ENCODE measurements around the gene KIF3C. TPM values are rescaled to one million over a fixed set of nuclear protein-coding genes. Genes with fewer than 3 reads are reported as not detected.

KIF3C gene
- total and polyA plus RNA-seq, 9 of the 15 experiments (the other 6 are each of a cell fraction or from before 2014, with no cell fraction given): 0.69 to 6.7 (median 3.3) TPM

GRCh38 chr2:25993049-25993448 lies 10.8 kb upstream of the KIF3C start:
- intact Hi-C loops (cut with micrococcal nuclease): loop anchor here (5.0 kb wide), 2 partner anchors 39 to 64 kb away; partner anchors contain the start of gene RAB10
- in situ Hi-C loops (cut with MboI): loop anchor here (5.0 kb wide), 1 partner anchor 154 kb away; no protein-coding TSS in a partner anchor

GRCh38 chr2:25992556-25992955 lies 10.3 kb upstream of the KIF3C start:
- peaks cover 0 to 8% of the 10 kb centered on the region in 2 experiments; a peak in 4 of 5 replicates for H3K4me1 ChIP-seq (replicated peaks in 1 of 2; ENCODE audit: control insufficient read depth in 2 of 2, insufficient read depth in 2 of 2, low read length in 2 of 2)
- no peak overlapping the region for H3K27ac ChIP-seq (ENCODE audit: extremely low read depth, low read depth, low read length)
- H3K9ac ChIP-seq (ENCODE audit: insufficient read depth in 1 of 2, low read depth in 2 of 2, low read length in 2 of 2): no peak overlapping the region
- H3K36me3 ChIP-seq (ENCODE audit: control insufficient read depth, insufficient read depth, low read length): no peaks in the 10 kb centered on the region
- WGBS (ENCODE audit: insufficient coverage, low coverage, missing lambda C conversion rate): 62% methylated on average over 8 of the region's 8 CpGs
- no peak overlapping the region for H2AFZ ChIP-seq (ENCODE audit: low read depth, low read length)
- no peak overlapping the region for H3K4me3 ChIP-seq
- ATAC-seq (no peak), DNase-seq (ENCODE audit: extremely low read depth in 1 of 4, low spot score in 3 of 4) (no peak), FAIRE-seq (peak; percentile 6)
- no peaks in the 10 kb centered on the region for H4K20me1 ChIP-seq (replicated peaks; ENCODE audit: control insufficient read depth, insufficient read depth, low read length)
- H3K79me2 ChIP-seq (ENCODE audit: control insufficient read depth, insufficient read depth, low read length): no peaks in the 10 kb centered on the region
- H3K9me1 ChIP-seq (ENCODE audit: control insufficient read depth, insufficient read depth, low read length): no peaks in the 10 kb centered on the region
- no peak overlapping the region for H3K4me2 ChIP-seq (ENCODE audit: insufficient read depth, low read length)
- H3K27me3 ChIP-seq (ENCODE audit: control insufficient read depth in 2 of 2, insufficient read depth in 2 of 2, low read length in 2 of 2): no peaks in the 10 kb centered on the region
- in situ Hi-C loops (cut with MboI): loop anchor here (5.0 kb wide), 1 partner anchor 155 kb away; no protein-coding TSS in a partner anchor
- ChIA-PET CTCF (ENCODE audit: low intra/inter-chr PET ratio) (interaction anchor here (1.7 to 3.3 kb wide), 2 partner anchors 41 to 152 kb away, joined by 7 to 44 read pairs; no protein-coding TSS in a partner anchor), POLR2A (interaction anchor here (0.6 kb wide), 1 partner anchor 644 kb away, joined by 3 read pairs; no protein-coding TSS in a partner anchor)
- H3K9me3 ChIP-seq (replicated peaks; ENCODE audit: control insufficient read depth, insufficient read depth, low read depth, low read length): no peaks in the 10 kb centered on the region
- intact Hi-C loops (cut with micrococcal nuclease): loop anchor here (5.0 kb wide), 2 partner anchors 40 to 65 kb away; partner anchors contain the start of gene RAB10
- no TSS peak for BruUV-seq (replicated peaks)
- TF ChIP-seq ZNF561 (CRISPR knock-in tag; conservative IDR thresholded peaks at IDR 0.05) (no peak), ZBED1 (IDR thresholded peaks at IDR 0.05) (no peak), ZNF518B (CRISPR knock-in tag; IDR thresholded peaks at IDR 0.05) (no peak), PHB2 (IDR thresholded peaks at IDR 0.05; ENCODE audit: low read depth) (no peak), STAT5B (CRISPR knock-in tag; IDR thresholded peaks at IDR 0.05) (no peak), CBX3 (IDR thresholded peaks at IDR 0.05; ENCODE audit: borderline replicate concordance in 1 of 2, low read length in 2 of 2) (no peak), ATF4 (CRISPR knock-in tag; IDR thresholded peaks at IDR 0.05) (no peak), ZBTB33 (CRISPR knock-in tag; IDR thresholded peaks at IDR 0.05) (no peak)

More at GRCh38 chr2:25993049-25993448, 10.8 kb upstream of the KIF3C start:
- BruUV-seq (replicated peaks): no TSS peak
- no peaks in the 10 kb centered on the region for H3K27me3 ChIP-seq (ENCODE audit: control insufficient read depth in 2 of 2, insufficient read depth in 2 of 2, low read length in 2 of 2)
- DNase-seq (ENCODE audit: extremely low read depth in 1 of 4, low spot score in 3 of 4) (no peak), ATAC-seq (no peak), FAIRE-seq (no peak)
- no peak overlapping the region for H3K27ac ChIP-seq (ENCODE audit: extremely low read depth, low read depth, low read length)
- TF ChIP-seq HOXB6 (CRISPR knock-in tag; IDR thresholded peaks at IDR 0.05; ENCODE audit: borderline replicate concordance): no peak
- H2AFZ ChIP-seq (ENCODE audit: low read depth, low read length): no peak overlapping the region
- CTCF ChIA-PET (ENCODE audit: low intra/inter-chr PET ratio): interaction anchor here (3.3 kb wide), 1 partner anchor 151 kb away, joined by 44 read pairs; no protein-coding TSS in a partner anchor
- H3K9me3 ChIP-seq (replicated peaks; ENCODE audit: control insufficient read depth, insufficient read depth, low read depth, low read length): no peaks in the 10 kb centered on the region
- no peak overlapping the region for H3K4me2 ChIP-seq (ENCODE audit: insufficient read depth, low read length)
- H3K9ac ChIP-seq (ENCODE audit: insufficient read depth in 1 of 2, low read depth in 2 of 2, low read length in 2 of 2): no peak overlapping the region; a peak in 1 of 4 replicates
- POLR2A ChIA-PET: interaction anchor here (0.6 kb wide), 1 partner anchor 643 kb away, joined by 3 read pairs; no protein-coding TSS in a partner anchor
- H3K36me3 ChIP-seq (ENCODE audit: control insufficient read depth, insufficient read depth, low read length): no peaks in the 10 kb centered on the region
- WGBS (ENCODE audit: insufficient coverage, low coverage, missing lambda C conversion rate): 59% methylated on average over 4 of the region's 5 CpGs
- H3K79me2 ChIP-seq (ENCODE audit: control insufficient read depth, insufficient read depth, low read length): no peaks in the 10 kb centered on the region
- H4K20me1 ChIP-seq (replicated peaks; ENCODE audit: control insufficient read depth, insufficient read depth, low read length): no peaks in the 10 kb centered on the region
- peaks cover 0 to 8% of the 10 kb centered on the region in 2 experiments; a peak in 4 of 5 replicates for H3K4me1 ChIP-seq (replicated peaks in 1 of 2; ENCODE audit: control insufficient read depth in 2 of 2, insufficient read depth in 2 of 2, low read length in 2 of 2)
- H3K9me1 ChIP-seq (ENCODE audit: control insufficient read depth, insufficient read depth, low read length): no peaks in the 10 kb centered on the region
- H3K4me3 ChIP-seq: no peak overlapping the region
